NB4 (cell line): ENCODE results near the gene C5.
"Not testable (repeated sequence)": the region's sequence is repeated elsewhere in the genome, so short reads cannot be mapped to it uniquely, and the experiment has no call there.

Experiments used
- DNase-seq: peaks from one replicate; pipeline ENCODE4 v3.0.0; 2010; ENCODE audit warnings: low read depth
- H3K4me3 ChIP-seq: one replicate; pipeline ENCODE4 v1.5.1; 2011; ENCODE audit warnings: mild to moderate bottlenecking, low read depth, low read length, moderate library complexity
- MYC ChIP-seq: IDR thresholded peaks from 2 replicates; pipeline ENCODE4 v1.6.1; 2011; ENCODE audit warnings: low read depth, low read length
- POLR2A ChIP-seq: IDR thresholded peaks from 2 replicates; pipeline ENCODE4 v1.6.1; 2011; ENCODE audit warnings: mild to moderate bottlenecking; ENCODE audit not compliant: insufficient read length; ENCODE audit errors: extremely low read depth
- TF ChIP-seq, protein P1 (sequence below): IDR thresholded peaks from one replicate; pipeline ENCODE4 v1.5.1; 2012; ENCODE audit warnings: low read depth, low read length
- TF ChIP-seq, protein P2 (sequence below): IDR thresholded peaks from 2 replicates; pipeline ENCODE4 v1.6.1; 2011; ENCODE audit warnings: low read depth, low read length

C5 gene

DNA sequence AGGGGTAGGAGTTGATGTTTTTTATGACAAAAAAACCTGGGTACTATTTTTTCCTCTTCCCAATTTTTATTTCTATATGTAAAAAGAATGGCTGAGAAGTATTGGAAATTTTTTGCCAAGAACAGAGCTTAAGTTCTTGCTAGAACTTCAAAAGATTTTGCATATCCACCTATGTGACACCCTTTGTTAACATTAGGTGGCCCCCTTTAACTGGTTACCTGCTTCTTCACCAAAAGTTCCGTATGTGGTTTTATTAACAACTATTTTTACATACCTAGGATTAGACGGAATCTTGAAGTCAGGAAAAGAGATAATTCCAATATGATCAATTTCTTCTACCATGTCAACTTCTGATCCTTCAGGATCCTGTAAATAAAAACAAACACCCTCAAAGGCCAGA lies 15.5 kb downstream of the C5 start:
- H3K4me3 ChIP-seq: no peak overlapping the region
- TF ChIP-seq POLR2A (no peak), MYC (no peak)
- TF ChIP-seq, protein P1, sequence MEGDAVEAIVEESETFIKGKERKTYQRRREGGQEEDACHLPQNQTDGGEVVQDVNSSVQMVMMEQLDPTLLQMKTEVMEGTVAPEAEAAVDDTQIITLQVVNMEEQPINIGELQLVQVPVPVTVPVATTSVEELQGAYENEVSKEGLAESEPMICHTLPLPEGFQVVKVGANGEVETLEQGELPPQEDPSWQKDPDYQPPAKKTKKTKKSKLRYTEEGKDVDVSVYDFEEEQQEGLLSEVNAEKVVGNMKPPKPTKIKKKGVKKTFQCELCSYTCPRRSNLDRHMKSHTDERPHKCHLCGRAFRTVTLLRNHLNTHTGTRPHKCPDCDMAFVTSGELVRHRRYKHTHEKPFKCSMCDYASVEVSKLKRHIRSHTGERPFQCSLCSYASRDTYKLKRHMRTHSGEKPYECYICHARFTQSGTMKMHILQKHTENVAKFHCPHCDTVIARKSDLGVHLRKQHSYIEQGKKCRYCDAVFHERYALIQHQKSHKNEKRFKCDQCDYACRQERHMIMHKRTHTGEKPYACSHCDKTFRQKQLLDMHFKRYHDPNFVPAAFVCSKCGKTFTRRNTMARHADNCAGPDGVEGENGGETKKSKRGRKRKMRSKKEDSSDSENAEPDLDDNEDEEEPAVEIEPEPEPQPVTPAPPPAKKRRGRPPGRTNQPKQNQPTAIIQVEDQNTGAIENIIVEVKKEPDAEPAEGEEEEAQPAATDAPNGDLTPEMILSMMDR: no peak
- TF ChIP-seq, protein P2, sequence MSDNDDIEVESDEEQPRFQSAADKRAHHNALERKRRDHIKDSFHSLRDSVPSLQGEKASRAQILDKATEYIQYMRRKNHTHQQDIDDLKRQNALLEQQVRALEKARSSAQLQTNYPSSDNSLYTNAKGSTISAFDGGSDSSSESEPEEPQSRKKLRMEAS: no peak
- DNase-seq: no peak

DNA sequence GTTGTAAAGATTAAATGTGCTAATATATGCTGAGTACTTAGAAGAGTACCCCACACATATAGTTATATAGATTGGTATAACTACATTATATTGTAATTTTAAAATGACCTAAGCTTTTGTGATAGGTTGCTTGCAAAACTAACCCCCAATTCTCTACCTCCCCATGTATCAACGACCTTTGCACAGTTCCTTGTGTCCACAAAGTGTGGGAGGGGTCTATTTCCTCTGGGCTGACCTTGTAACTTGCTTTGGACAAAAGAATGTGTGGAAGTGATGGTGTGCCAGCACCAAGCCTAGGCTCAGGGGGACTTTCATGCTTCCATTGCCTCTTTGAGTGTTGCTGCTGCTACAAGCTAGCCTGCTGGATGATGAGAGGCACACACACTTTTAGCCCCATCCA lies 20.6 kb downstream of the C5 start:
- DNase-seq: no peak
- no peak overlapping the region for H3K4me3 ChIP-seq
- TF ChIP-seq MYC (no peak), POLR2A (no peak)
- TF ChIP-seq, protein P2: no peak
- TF ChIP-seq, protein P1: no peak

DNA sequence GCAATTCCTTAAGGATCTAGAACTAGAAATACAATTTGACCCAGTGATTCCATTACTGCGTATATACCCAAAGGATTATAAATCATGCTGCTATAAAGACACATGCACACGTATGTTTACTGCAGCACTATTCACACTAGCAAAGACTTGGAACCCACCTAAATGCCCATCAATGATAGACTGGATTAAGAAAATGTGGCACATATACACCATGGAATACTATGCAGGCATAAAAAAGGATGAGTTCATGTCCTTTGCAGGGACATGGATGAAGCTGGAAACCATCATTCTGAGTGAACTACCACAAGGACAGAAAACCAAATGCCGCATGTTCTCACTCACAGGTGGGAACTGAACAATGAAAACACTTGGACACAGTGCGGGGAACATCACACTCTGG lies 21.8 kb downstream of the C5 start:
- not testable (repeated sequence) for H3K4me3 ChIP-seq, DNase-seq

DNA sequence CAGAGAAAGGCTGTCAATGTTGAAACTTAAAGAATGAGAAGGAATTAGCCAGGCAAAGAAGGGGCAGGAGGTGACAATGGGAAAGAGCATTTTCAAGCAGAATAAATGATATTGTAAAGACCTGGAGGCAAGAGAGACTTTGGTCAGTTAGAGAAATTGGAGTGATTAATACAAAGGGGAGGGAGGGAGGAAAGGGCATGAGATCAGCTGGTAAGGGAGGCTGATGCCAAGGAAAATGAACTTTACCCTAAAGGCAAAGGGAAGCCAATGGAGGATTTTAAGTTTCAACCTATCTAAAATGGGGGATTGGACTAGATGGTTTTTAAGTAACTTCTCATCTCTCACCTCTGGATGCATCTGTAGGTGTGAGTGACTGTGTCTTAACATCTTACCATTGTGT lies 23.3 kb downstream of the C5 start:
- no peak for DNase-seq
- TF ChIP-seq, protein P2: no peak
- no peak for TF ChIP-seq POLR2A
- H3K4me3 ChIP-seq: no peak overlapping the region

DNA sequence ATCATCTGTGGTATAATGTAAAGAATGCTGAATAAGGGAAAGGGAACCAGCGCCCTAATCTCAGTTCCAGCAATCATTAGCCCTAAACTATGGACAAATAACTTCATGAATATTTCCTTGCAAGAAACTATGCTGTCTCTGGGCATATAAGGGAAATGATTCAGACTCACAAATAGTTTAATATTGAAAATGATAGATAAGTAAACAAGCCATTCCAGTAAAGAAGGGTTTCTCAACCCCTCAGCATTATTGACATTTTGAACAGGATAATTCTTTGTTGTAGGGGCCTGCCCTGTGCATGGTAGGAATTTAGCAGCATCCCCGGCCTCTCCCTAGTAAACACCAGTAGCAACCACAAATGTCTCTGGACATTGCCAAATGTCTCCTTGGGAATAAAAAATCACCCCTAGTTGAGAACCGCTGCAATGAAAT lies 23.8 kb downstream of the C5 start:
- TF ChIP-seq POLR2A (no peak), MYC (no peak)
- TF ChIP-seq, protein P2: no peak
- TF ChIP-seq, protein P1: no peak
- no peak for DNase-seq
- H3K4me3 ChIP-seq: no peak overlapping the region

DNA sequence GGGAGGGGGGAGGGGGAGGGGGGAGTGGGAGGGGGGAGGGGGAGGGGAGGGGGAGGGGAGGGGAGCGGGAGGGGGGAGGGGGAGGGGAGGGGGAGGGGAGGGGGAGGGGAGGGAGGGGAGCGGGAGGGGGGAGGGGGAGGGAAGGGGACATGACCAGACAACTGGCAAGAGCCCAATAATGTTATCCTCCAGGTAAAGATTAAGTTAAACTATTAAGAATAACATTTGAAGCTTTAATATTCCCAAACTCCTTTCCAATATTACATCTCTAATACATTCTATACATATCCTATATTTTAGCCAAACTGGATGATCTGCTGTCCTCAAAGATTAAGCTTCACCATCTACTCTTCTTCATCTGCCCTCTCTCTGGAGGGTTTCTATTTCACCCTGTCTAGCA lies 25.8 kb downstream of the C5 start:
- TF ChIP-seq POLR2A (no peak), MYC (no peak)
- TF ChIP-seq, protein P1: no peak
- TF ChIP-seq, protein P2: no peak
- no peak for DNase-seq
- no peak overlapping the region for H3K4me3 ChIP-seq

DNA sequence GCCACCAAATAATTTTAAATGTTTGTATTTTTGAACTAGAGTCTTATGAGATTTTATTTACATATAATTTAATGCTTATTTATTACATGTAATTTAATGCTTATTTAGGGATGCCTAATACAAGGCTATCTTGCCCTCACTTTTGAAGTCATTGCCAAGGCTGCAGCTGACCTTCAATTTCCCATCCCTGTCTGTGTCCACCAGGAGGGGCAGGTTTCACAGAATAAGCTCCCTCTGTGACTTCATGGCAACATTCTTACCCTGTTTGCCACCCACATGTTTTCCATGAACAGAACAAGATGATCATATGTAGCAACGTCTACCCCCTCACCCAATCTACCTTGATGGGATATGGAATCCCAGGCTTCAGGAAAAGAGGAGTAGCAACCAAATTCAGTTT lies 27.0 kb downstream of the C5 start:
- DNase-seq: peak; percentile 23
- TF ChIP-seq, protein P1: no peak
- TF ChIP-seq POLR2A (no peak), MYC (no peak)
- TF ChIP-seq, protein P2: no peak

More for the DNA sequence above, 27.0 kb downstream of the C5 start:
- no peak overlapping the region for H3K4me3 ChIP-seq
